GM19238 (cell line): ENCODE measurements around the gene ADGRE2.

Experiments used
- DNase-seq: peaks from one replicate; pipeline ENCODE4 v3.0.0; 2011; ENCODE audit warnings: low spot score; ENCODE audit not compliant: insufficient read length

ADGRE2 gene

DNA sequence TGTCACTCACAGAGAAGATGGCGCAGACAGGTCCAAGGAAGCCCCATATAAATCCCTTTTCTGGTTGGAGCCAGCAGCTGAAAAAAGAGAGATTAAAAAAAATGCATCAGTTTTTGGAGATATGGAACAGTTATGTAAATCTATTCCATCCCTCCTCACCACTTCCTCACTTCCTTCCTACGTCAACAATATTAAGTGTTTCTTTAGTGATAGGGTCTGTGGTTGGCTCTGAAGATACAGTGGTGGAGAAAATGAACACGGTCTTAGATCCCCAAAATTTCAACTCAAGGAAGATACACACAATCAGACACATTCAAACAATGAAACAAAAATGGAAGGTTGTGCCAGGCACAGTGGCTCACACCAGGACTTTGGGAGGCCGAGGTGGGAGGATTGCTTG, 31.5 kb downstream of the ADGRE2 start:
- DNase-seq: no peak

DNA sequence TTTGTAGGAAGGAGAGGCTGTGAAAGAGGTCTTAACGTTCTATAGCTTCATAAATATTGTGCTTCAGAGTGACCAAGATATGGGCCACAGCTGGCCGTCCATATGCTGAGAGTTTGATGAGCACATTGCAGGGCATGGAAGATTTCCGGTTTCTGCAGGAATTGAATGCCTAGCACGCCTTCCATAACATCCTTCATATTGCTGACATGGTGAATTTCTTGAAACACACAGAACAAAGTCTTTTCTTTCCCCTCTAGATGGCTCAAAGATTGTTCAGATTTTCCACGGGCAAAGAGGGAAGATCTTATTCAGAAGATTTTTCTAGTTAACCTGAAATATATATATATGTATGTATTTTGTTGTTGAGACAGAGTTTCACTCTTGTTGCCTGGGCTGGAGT, 42.4 kb downstream of the ADGRE2 start:
- DNase-seq: no peak

DNA sequence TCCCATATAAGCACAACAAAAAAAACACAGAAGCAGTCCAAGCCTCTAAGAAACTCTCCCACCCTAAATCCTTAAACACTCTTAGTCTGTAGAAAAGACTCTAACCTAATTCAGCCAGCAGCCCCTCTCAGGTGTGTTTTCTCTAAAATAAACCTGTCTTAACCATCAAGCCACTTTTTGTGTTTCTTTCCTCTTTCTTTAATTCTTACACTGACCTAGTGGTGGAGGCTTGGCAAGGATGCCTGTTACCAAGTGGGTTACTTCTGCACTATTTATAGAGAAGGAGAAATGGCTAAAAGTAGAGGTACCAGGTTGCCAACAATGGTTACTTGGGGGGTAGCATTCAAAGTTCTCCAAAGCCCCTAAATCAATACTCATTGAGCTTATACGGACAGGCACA, 44.8 kb downstream of the ADGRE2 start:
- DNase-seq: no peak

DNA sequence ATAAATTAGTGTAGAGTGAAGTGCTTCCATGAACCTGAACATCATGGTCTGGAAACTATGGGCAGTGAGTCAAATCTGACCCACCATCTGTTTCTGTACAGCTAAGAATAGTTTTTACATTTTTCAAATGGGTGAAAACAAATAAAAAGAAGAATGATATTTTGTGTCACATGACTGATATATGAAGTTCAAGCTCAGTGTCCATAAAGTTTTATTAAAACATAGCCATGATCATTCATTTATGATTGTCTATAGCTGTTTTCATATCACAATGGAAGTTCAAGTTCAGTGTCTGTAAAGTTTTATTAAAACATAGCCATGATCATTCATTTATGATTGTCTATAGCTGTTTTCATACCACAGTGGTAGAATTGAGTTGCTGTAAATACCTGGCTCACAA, 45.9 kb downstream of the ADGRE2 start:
- DNase-seq: no peak

DNA sequence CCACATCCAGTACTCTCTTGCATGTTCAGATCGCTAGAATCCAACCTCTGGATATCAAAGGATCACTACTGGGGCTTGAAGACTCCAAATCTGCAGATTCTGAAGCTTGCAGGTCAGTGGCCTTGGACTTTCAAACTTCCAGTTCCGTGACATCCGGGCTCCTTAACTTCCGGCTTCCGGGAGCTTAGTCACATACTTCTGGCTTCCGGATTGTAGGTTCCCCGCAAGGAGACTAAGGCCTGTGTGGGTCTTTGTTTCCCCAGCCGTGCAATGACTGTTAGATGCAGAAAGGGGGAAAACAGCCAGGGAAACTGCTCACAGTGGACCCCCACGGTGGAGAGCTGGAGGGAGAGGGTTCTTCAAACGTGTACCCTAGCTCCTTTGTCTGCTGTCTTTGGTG, 47.2 kb downstream of the ADGRE2 start:
- DNase-seq: no peak

DNA sequence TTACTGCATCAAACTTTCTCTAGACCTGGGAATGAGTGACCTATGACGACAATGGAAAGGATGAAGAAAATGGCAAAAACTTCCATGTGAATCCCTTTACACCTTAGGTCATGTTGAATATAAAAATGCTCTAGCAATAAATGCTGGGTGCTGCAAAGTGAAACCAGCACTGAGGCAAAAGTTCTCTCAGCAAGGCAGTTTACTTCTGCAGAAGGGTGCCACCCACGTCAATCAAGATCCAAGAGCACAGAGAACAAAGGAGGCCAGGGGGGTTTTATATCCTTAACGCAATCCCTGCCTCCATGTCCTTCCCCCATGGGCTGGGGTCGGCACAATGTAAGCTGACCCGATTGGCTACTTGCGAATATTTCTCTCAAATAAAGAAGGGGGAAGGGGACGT, 49.8 kb downstream of the ADGRE2 start:
- DNase-seq: no peak

DNA sequence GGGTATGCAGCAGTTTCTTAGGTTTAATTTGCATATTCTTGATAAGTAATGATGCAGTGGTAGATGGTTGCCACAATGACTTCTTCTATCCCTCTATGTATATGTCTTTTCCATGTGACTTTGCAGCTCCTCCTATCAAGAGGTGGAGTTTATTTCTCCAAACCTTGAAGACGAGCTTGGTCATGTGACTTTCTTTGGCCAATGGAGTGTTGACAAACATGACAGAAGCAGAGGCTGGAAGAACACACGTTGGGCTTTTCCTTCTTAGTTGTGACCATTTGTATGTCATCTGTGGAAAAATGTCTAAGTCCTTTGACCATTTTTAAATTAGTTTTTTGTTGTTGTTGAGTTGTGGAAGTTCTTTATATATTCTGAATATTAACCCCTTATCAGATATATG, 56.2 kb downstream of the ADGRE2 start:
- no peak for DNase-seq

DNA sequence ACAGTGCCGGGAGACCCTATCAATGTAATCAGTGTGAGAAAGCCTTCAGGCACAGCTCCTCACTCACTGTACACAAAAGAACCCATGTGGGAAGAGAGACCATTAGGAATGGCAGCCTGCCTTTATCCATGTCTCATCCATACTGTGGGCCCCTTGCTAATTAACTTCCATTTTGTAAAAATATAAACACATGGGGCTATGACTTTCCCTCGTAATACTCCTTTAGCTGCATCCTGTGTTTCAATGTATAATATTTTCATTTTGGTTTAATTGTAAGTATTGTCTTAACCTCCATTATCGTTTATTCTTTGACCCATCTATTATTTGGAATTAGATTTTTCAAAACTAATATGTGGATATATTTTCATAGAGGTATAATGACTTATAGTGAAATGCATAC, 59.2 kb downstream of the ADGRE2 start:
- no peak for DNase-seq

DNA sequence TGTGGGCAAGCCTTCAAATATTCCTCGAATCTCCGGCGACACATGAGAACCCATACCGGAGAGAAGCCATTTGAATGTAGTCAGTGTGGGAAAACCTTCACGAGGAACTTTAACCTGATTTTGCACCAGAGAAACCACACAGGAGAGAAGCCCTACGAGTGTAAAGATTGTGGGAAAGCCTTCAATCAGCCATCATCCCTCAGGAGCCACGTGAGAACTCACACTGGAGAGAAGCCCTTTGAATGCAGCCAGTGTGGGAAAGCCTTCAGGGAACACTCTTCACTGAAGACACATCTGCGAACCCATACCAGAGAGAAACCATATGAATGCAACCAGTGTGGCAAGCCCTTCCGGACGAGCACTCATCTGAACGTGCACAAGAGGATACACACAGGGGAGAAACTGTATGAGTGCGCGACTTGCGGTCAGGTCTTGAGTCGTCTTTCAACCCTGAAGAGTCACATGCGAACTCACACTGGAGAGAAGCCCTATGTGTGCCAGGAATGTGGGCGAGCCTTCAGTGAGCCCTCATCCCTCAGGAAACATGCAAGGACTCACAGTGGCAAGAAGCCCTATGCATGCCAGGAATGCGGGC, 59.7 kb downstream of the ADGRE2 start:
- DNase-seq: no peak

DNA sequence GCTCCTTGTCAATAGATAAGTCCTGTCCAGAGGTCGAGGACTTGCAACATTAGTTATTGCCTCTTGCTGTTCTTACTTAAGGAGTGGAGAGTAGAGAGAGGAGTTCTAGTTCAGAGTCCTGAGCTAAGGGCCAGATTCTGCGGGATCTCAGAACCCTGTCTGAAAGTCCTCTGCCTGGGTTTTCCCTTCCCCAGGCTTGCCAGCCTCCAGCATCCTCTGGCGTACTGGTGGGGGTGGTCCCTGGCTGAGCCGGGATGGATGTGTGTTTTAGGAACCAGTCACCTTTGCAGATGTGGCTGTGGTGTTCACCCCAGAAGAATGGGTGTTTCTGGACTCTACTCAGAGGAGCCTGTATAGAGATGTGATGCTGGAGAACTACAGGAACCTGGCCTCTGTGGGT, 62.5 kb downstream of the ADGRE2 start:
- DNase-seq: no peak

DNA sequence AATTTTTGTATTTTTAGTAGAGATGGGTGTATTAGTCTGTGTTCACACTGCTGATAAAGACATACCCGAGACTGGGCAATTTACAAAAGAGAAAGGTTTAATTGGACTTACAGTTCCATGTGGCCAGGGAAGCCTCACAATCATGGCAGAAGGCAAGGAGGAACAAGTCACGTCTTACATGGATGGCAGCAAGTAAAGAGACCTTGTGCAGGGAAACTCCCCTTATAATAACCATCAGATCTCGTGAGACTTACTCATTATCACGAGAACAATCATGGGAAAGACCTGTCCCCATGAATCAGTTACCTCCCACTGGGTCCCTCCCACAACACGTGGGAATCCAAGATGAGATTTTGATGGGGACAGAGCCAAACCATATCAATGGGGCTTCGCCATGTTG, 73.9 kb downstream of the ADGRE2 start:
- DNase-seq: no peak

DNA sequence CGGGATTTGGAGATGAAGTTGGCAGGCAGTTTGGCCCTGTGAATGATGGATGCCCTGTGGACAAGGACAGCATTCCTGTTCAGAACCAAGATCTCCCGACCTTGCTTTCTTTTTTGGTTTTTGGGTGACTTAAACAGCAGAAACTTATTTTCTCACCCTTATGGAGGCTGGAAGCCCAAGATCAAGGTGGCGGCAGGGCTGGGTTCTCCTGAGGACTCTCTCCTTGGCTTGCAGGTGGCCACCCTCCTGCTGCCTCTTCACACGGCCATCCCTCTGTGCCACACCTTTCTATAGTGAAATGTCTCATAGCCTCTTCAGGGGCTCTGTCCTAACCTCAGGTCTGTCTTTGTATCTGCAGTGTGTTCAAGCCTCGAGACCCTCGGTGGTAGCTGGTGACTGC, 74.5 kb downstream of the ADGRE2 start:
- no peak for DNase-seq

DNA sequence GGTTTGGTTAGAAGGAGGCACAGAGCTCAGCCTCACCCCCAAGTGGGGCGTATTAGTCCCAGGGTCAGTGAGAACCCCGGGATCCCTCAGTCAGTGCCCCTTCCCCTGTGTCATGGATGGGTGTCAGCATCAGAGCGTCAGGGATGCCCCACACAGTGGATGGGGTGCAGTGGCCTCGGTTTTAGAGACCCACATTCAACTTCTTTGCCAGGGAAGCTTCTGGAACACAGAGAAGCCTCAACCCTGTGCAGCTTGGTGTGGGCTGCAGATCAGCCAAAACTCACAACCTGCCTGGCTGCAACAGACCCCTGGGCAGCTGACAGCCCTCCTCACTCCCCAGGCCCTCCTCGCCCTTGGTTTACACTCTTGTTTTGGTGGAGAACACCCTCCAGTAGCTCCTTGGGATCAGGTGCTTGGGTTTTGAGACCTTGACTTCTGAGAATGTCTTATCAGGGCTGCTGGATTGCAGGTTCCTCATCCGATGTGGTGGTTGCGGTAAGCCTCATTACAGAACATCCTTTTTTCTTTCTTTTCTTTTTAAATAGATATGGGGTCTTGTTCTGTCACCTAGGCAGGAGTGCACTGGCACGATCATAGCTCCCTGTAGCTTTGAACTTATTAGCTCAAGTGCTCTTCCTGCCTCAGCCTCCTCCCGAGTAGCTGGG, 77.5 kb downstream of the ADGRE2 start:
- no peak for DNase-seq

DNA sequence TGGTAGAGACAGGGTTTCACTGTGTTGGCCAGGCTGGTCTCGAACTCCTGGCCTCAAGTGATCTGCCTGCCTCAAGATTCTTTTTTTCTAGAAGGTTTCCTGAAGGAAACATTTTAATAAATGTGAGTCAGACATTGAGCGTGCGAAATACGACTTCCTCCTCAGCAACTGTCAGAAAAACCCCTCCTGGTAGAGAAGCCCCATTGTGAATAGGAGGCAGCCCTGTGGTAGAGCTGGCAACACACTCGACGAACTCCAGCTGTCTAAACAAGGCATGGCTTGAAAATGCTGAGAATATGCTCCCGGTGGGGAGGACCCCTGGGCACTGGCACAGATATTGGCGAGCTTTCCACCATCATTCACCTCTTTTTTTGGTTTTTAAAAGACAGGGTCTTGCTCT, 78.7 kb downstream of the ADGRE2 start:
- DNase-seq: no peak

DNA sequence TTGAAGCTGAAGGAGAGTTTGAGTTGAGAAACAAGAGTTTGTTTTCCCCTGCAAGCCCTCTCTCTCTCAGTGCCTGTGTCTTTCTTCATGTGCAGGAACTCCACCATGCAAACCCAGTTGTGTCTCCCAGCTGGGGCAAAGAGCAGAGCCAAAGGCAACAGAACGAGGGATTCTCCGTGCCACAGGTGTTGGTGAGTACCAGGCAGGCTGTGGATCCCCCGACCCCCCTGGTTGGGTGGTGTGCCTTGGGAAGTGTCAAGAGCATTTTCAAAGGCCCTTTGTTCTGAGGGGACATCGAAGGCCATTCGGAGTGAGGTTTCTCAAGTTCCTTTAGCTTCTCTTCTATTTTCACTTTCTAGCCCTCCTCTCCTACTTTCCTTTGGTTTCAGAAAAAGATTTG, 82.9 kb downstream of the ADGRE2 start:
- no peak for DNase-seq

DNA sequence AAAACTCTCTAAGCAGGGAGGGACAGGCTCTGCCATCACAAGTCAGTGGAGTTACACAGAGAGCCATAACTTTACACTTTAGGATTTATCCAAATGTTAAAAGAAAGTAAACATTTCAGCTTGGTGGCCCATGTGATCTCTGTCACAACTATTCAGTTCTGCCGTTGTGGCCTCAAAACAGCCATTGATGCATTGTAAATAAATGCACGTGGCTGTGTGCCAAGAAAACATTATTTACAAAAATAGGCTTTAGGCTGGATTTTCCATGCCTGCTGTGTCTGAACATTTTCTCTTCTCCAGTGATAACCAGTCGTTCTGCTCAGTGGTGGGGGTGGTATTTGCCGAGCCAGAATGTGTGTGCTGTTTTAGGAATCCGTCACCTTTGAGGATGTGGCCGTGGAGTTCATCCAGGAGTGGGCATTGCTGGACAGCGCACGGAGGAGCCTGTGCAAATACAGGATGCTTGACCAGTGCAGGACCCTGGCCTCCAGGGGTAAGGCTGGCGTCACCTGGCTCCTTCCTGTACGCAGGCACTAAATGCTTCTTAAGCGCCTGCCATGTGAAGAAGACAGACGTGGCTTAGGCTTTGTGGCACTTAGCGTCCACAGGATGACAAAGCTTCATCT, 83.6 kb downstream of the ADGRE2 start:
- no peak for DNase-seq

DNA sequence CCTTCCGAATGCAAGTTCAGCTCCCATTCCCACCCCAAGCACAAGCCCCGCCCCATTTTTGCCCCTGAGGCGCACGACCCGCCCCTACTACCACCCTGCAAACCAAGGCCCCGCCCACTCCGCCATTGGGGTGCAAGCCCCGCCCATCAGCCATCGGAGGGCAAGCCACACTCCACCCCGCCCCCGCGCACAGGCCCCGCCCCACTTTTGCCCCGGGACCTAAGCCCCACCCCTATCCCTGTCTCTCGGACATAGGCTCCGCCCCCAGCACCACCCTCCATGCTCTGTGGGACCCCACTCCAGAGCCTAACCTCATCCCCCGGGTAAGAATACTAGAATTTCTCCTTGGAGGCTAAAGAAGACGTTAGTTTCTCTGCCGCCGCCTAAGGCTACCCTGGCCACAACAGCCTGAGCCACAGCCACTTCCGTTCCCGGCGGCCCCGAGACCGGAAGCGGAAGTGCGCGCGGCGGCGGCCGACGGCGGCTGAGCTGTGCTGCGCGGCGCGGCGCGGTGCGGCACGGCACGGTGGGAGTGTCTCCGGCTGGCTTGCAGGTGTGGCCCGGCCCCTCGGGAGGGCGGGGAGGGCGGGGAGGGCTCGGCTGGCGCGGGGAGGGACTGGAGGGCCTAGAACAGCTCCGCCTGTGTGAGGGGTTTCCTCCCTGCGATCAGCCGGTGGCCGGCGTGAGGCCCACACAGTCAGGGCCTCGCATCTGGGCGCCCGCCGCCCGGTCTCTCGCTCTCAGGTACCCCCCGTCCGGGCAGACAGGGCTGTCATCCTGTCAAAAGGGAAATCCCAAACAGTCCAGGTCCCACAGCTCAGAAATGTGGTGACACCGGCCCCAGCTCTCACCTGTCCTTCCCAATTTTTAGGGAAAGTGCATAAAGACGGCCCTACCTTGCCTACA, 88.5 kb downstream of the ADGRE2 start, which contains the start of gene ZNF333:
TSS of gene ZNF333 (plus strand) at position 451 of the 906 bp plus-strand sequence. CDS start 3,444 bp downstream, outside the sequence.
- peak; percentile 88 for DNase-seq

DNA sequence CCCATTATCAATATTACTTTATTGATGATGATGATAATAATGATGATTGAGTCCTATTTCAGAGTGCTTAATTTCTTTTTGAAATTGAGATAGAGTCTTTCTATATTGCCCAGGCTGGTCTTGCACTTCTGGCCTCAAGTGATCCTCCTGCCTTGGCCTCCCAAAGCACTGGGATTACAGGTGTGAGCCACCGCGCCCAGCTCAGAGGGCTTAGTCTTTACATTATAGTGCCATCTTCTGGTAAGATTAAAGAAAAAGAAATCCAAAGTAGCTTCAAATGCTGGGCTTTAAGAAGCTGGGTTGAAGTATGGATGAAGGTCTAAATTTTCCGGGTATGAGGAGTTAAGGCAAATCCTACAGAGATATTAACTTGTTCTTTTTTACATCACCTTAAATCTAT, 91.9 kb downstream of the ADGRE2 start:
- no peak for DNase-seq

DNA sequence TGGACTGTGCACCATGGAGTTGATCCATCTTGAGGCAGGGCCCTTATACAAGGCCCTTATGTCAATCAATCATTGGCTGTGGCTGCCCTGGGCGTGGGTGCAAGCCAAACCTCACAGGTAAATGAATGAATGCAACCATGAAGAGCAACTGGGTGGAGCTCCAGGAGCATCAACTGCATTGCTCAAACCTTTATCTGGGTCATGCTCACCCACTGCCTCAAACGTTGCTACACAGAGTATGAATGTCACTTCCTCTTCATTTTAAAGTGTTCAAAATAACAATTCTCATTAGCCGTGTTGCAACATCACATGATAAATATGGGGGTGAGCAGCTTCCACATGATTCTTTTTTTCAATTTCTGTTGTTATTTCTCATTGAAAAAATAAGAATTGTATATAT, 94.9 kb downstream of the ADGRE2 start:
- DNase-seq: no peak
